OCI-LY3 (cell line): ENCODE measurements around the gene CEP44.
A peak's percentile ranks its signal among the peaks of the same experiment; 100 is the strongest.

Source experiments
- H2AFZ ChIP-seq: fragments of 200-600, 300-600 bp; shearing (Covaris generic); 2 replicates; pipeline ENCODE4 v1.6.0; 2014; ENCODE audit warnings: antibody characterized with exemption, low read depth, low read length
- H3K27ac ChIP-seq: fragments of 200-600, 300-600 bp; sonication (generic); 2 replicates; pipeline ENCODE4 v1.5.1; 2014; ENCODE audit warnings: mild to moderate bottlenecking, low read length, moderate library complexity, mixed read lengths
- H3K27me3 ChIP-seq: fragments of 200-600, 300-600 bp; sonication (generic); 2 replicates; pipeline ENCODE4 v1.6.1; 2014; ENCODE audit warnings: low read depth, low read length, mixed read lengths
- H3K36me3 ChIP-seq: fragments of 200-600, 300-600 bp; sonication (generic); replicated peaks from 2 replicates; pipeline ENCODE3; 2014; ENCODE audit warnings: low read depth, low read length, mixed read lengths
- H3K4me1 ChIP-seq: fragments of 300-600, 200-600 bp; sonication (generic); 2 replicates; pipeline ENCODE4 v1.6.1; 2014; ENCODE audit warnings: low read length, mixed read lengths
- H3K4me2 ChIP-seq: fragments of 200-600, 300-600 bp; sonication (generic); 2 replicates; pipeline ENCODE4 v1.6.1; 2014; ENCODE audit warnings: low read length, mixed read lengths
- H3K4me3 ChIP-seq: fragments of 300-600, 200-600 bp; sonication (generic); 2 replicates; pipeline ENCODE4 v1.5.1; 2014; ENCODE audit warnings: antibody characterized with exemption, mild to moderate bottlenecking, low read length, moderate library complexity
- H3K79me2 ChIP-seq: fragments of 300-600, 200-600 bp; shearing (Covaris generic); 2 replicates; pipeline ENCODE4 v1.6.1; 2014; ENCODE audit warnings: mild to moderate bottlenecking, low read length, mixed read lengths
- H3K9ac ChIP-seq: fragments of 300-600, 200-600 bp; shearing (Covaris generic); 2 replicates; pipeline ENCODE4 v1.6.0; 2014; ENCODE audit warnings: mild to moderate bottlenecking, low read length, moderate library complexity
- H3K9me3 ChIP-seq: fragments of 200-600, 300-600 bp; shearing (Covaris generic); 2 replicates; pipeline ENCODE4 v1.6.1; 2014; ENCODE audit warnings: low read length, mixed read lengths; ENCODE audit not compliant: insufficient read depth
- H4K20me1 ChIP-seq: fragments of 200-600, 300-600 bp; sonication (generic); 2 replicates; pipeline ENCODE4 v1.6.1; 2016; ENCODE audit warnings: low read length, mixed read lengths; ENCODE audit not compliant: insufficient read depth
- CTCF ChIP-seq: fragments of 200-600, 300-600 bp; sonication (generic); IDR thresholded peaks from 2 replicates; pipeline ENCODE4 v1.5.1; 2014; ENCODE audit warnings: antibody characterized with exemption, low read length, low read depth
- EZH2phosphoT487 ChIP-seq: fragments of 200-600 bp; shearing (Covaris generic); IDR thresholded peaks from 2 replicates; pipeline ENCODE4 v1.6.1; 2018; ENCODE audit warnings: antibody characterized with exemption, mixed run types, low read depth

The CEP44 gene

GRCh38 chr4:174255374-174255773 lies 28.3 kb upstream of the CEP44 start:
- H3K9ac ChIP-seq = no peak overlapping the region
- no peaks in the 10 kb centered on the region for H3K27me3 ChIP-seq
- H3K4me1 ChIP-seq = peaks cover 8% of the 10 kb centered on the region
- no peak overlapping the region for H3K27ac ChIP-seq
- TF ChIP-seq EZH2phosphoT487 = no peak
- no peak for TF ChIP-seq CTCF
- no peak overlapping the region for H3K4me3 ChIP-seq
- no peak overlapping the region for H2AFZ ChIP-seq
- no peaks in the 10 kb centered on the region for H3K9me3 ChIP-seq
- no peaks in the 10 kb centered on the region for H3K36me3 ChIP-seq
- no peaks in the 10 kb centered on the region for H3K79me2 ChIP-seq
- no peaks in the 10 kb centered on the region for H4K20me1 ChIP-seq
- H3K4me2 ChIP-seq = no peak overlapping the region

GRCh38 chr4:174255786-174256185 lies 27.9 kb upstream of the CEP44 start:
- Histone ChIP-seq H3K4me3 (no peak overlapping the region), H3K4me2 (no peak overlapping the region), H3K36me3 (no peaks in the 10 kb centered on the region), H3K9me3 (no peaks in the 10 kb centered on the region), H2AFZ (no peak overlapping the region), H3K27me3 (no peaks in the 10 kb centered on the region), H3K9ac (no peak overlapping the region), H3K4me1 (peaks cover 12% of the 10 kb centered on the region), H3K27ac (no peak overlapping the region), H3K79me2 (no peaks in the 10 kb centered on the region), H4K20me1 (no peaks in the 10 kb centered on the region)
- no peak for TF ChIP-seq EZH2phosphoT487
- no peak for TF ChIP-seq CTCF

GRCh38 chr4:174256277-174256713 lies 27.4 kb upstream of the CEP44 start:
- no peak for TF ChIP-seq CTCF
- no peak for TF ChIP-seq EZH2phosphoT487

GRCh38 chr4:174259580-174259979 lies 24.1 kb upstream of the CEP44 start:
- no peaks in the 10 kb centered on the region for H3K36me3 ChIP-seq
- TF ChIP-seq EZH2phosphoT487 (no peak), CTCF (peak; percentile 40)
- H3K27ac ChIP-seq = no peak overlapping the region
- H3K4me1 ChIP-seq = peaks cover 50% of the 10 kb centered on the region
- H3K9ac ChIP-seq = no peak overlapping the region
- no peak overlapping the region for H3K4me3 ChIP-seq
- no peaks in the 10 kb centered on the region for H3K27me3 ChIP-seq
- H3K79me2 ChIP-seq = peaks cover 2% of the 10 kb centered on the region; the same call in 1 of the 2 replicates
- no peaks in the 10 kb centered on the region for H4K20me1 ChIP-seq
- no peaks in the 10 kb centered on the region for H3K9me3 ChIP-seq
- no peak overlapping the region; the same call in 1 of the 2 replicates for H3K4me2 ChIP-seq
- H2AFZ ChIP-seq = no peak overlapping the region

More at GRCh38 chr4:174256277-174256713, 27.4 kb upstream of the CEP44 start:
- Histone ChIP-seq H3K27ac (no peak overlapping the region), H3K27me3 (no peaks in the 10 kb centered on the region), H3K79me2 (no peaks in the 10 kb centered on the region), H2AFZ (no peak overlapping the region), H4K20me1 (no peaks in the 10 kb centered on the region), H3K36me3 (no peaks in the 10 kb centered on the region), H3K4me1 (peaks cover 18% of the 10 kb centered on the region), H3K4me2 (no peak overlapping the region), H3K9ac (no peak overlapping the region), H3K9me3 (no peaks in the 10 kb centered on the region), H3K4me3 (no peak overlapping the region)
